HG02885 (cell line): ENCODE results near the gene WRNIP1.

Experiments
- ATAC-seq: cut with Tn5 transposase; IDR thresholded peaks from one replicate; pipeline ENCODE4 v1.9.1; 2021; ENCODE audit warnings: mild to moderate bottlenecking; ENCODE audit not compliant: unreplicated experiment, poor library complexity

The WRNIP1 gene

GRCh38 chr6:2739335-2739734 is 25.9 kb upstream of the WRNIP1 start:
- no peak for ATAC-seq

GRCh38 chr6:2740581-2740980 is 24.6 kb upstream of the WRNIP1 start:
- no peak for ATAC-seq

- no peak for ATAC-seq
These were observed 23.4 kb upstream of the WRNIP1 start for GRCh38 chr6:2741756-2742155.

- ATAC-seq: no peak
These were observed 21.6 kb upstream of the WRNIP1 start for GRCh38 chr6:2743280-2744208.

- no peak for ATAC-seq
These were observed 20.9 kb upstream of the WRNIP1 start for GRCh38 chr6:2744209-2744771.

GRCh38 chr6:2744778-2745177 is 20.4 kb upstream of the WRNIP1 start:
- ATAC-seq: no peak

GRCh38 chr6:2745246-2745645 is 19.9 kb upstream of the WRNIP1 start:
- ATAC-seq: no peak

- no peak for ATAC-seq
These were observed 18.6 kb upstream of the WRNIP1 start for GRCh38 chr6:2746557-2747061.

GRCh38 chr6:2748183-2748582 is 17.0 kb upstream of the WRNIP1 start:
- no peak for ATAC-seq

GRCh38 chr6:2749969-2750600 is 15.1 kb upstream of the WRNIP1 start:
- ATAC-seq: no peak

GRCh38 chr6:2750832-2751231 is 14.4 kb upstream of the WRNIP1 start, which contains the start of gene MYLK4:
TSS of gene MYLK4 (minus strand) at chr6:2750922. CDS start at chr6:2749294, 1,628 bp downstream.
- no peak for ATAC-seq

- no peak for ATAC-seq
These were observed 13.3 kb upstream of the WRNIP1 start for GRCh38 chr6:2751871-2752270.

GRCh38 chr6:2752477-2753109 is 12.6 kb upstream of the WRNIP1 start:
- ATAC-seq: no peak

GRCh38 chr6:2753110-2753489 is 12.1 kb upstream of the WRNIP1 start:
- ATAC-seq: no peak

GRCh38 chr6:2753743-2754142 is 11.4 kb upstream of the WRNIP1 start:
- no peak for ATAC-seq

GRCh38 chr6:2754393-2754792 is 10.8 kb upstream of the WRNIP1 start:
- no peak for ATAC-seq

GRCh38 chr6:2754911-2755310 is 10.3 kb upstream of the WRNIP1 start:
- ATAC-seq: no peak

GRCh38 chr6:2755456-2755855 is 9.7 kb upstream of the WRNIP1 start:
- ATAC-seq: no peak

GRCh38 chr6:2756241-2756640 is 9.0 kb upstream of the WRNIP1 start:
- ATAC-seq: no peak

GRCh38 chr6:2756687-2757224 is 8.4 kb upstream of the WRNIP1 start:
- no peak for ATAC-seq
